B cell (primary cell): ENCODE data around the gene ZFYVE9. TPM values are rescaled to one million over a fixed set of nuclear protein-coding genes. Genes with fewer than 3 reads are reported as not detected.

Experiments used
- ATAC-seq: fragments of 200-7000 bp; cut with Tn5 transposase; one replicate; pipeline ENCODE4 v1.10.0; 2021; ENCODE audit warnings: low read depth, mild to moderate bottlenecking, moderate number of reproducible peaks, moderate library complexity
- CTCF ChIA-PET: fragments of 350-600 bp; sonication (Branson Sonifier 250); formaldehyde crosslinking; loops from one replicate; lab custom pipeline; 2021; ENCODE audit warnings: antibody characterized with exemption, inconsistent platforms; lab: Charles Lee
- POLR2A ChIA-PET: fragments of 350-600 bp; sonication (Branson Sonifier 250); formaldehyde crosslinking; loops from one replicate; lab custom pipeline; 2021; ENCODE audit warnings: antibody characterized with exemption; lab: Charles Lee
- DNase-seq: peaks from one replicate; pipeline ENCODE4 v3.0.0; 2013
- H2AFZ ChIP-seq: 2 replicates; pipeline ENCODE4 v1.6.1; 2012; ENCODE audit warnings: mild to moderate bottlenecking, low read depth, low read length; ENCODE audit not compliant: insufficient read depth, poor library complexity, severe bottlenecking
- H3K27ac ChIP-seq, 2 donors: 1 replicate in 1 of 2; 2 replicates in 1 of 2; pipeline ENCODE4 v1.5.1; 2012 to 2013; ENCODE audit warnings: low read length in 2 of 2, mild to moderate bottlenecking in 2 of 2, moderate library complexity in 1 of 2
- H3K27me3 ChIP-seq, 4 experiments: fragments of 200-600 bp in 1 of 4; sonication (generic) in 1 of 4; replicated peaks in 1 of 4; 1 replicate in 2 of 4; 2 replicates in 2 of 4; pipeline versions ENCODE4 v1.6.1 to v1.7.0; 2013 to 2016; ENCODE audit warnings: low read length in 3 of 4, mild to moderate bottlenecking in 2 of 4, mixed read lengths in 1 of 4, moderate library complexity in 1 of 4; ENCODE audit not compliant: insufficient read depth in 4 of 4, control insufficient read depth in 3 of 4; ENCODE audit errors: control extremely low read depth in 1 of 4
- H3K36me3 ChIP-seq, 2 experiments: replicated peaks in 1 of 2; 1 replicate in 1 of 2; 2 replicates in 1 of 2; pipeline versions ENCODE4 v1.6.1 to v1.7.1; 2013; ENCODE audit warnings: low read length in 1 of 2; ENCODE audit not compliant: insufficient read depth in 2 of 2, control insufficient read depth in 1 of 2; ENCODE audit errors: control extremely low read depth in 1 of 2, extremely low read depth in 1 of 2
- H3K4me1 ChIP-seq, 2 donors: fragments of 200-600 bp in 1 of 2; sonication (generic) in 1 of 2; 1 replicate in 1 of 2; 2 replicates in 1 of 2; pipeline versions ENCODE4 v1.5.1 to v1.6.1; 2013 to 2017; ENCODE audit warnings: low read length in 2 of 2; ENCODE audit not compliant: control insufficient read depth in 2 of 2, insufficient read depth in 2 of 2
- H3K4me2 ChIP-seq: replicated peaks from 2 replicates; pipeline ENCODE3; 2012; ENCODE audit warnings: mild to moderate bottlenecking, low read depth, low read length; ENCODE audit not compliant: poor library complexity, severe bottlenecking
- H3K4me3 ChIP-seq, 5 experiments: fragments of 200-600 bp in 1 of 5; sonication (generic) in 1 of 5; 1 replicate in 3 of 5; 2 replicates in 2 of 5; pipeline versions ENCODE4 v1.5.1 to v1.7.0; 2011 to 2016; ENCODE audit warnings: low read length in 4 of 5, mild to moderate bottlenecking in 4 of 5, low read depth in 2 of 5, control low read depth in 1 of 5, moderate library complexity in 1 of 5; ENCODE audit not compliant: insufficient read depth in 1 of 5; ENCODE audit errors: control extremely low read depth in 1 of 5, extremely low read depth in 1 of 5
- H3K79me2 ChIP-seq: fragments of 200-600 bp; sonication (generic); one replicate; pipeline ENCODE4 v1.6.0; 2016; ENCODE audit warnings: low read length; ENCODE audit not compliant: control insufficient read depth, insufficient read depth
- H3K9ac ChIP-seq: fragments of 200-600 bp; sonication (generic); 2 replicates; pipeline ENCODE4 v1.6.1; 2017; ENCODE audit warnings: mild to moderate bottlenecking, low read length, moderate library complexity
- H3K9me3 ChIP-seq, 3 donors: one replicate each; pipeline versions ENCODE4 v1.6.1 to v1.7.1; 2013; ENCODE audit warnings: low read length in 2 of 3; ENCODE audit not compliant: control insufficient read depth in 2 of 3, insufficient read depth in 1 of 3; ENCODE audit errors: control extremely low read depth in 1 of 3
- H4K20me1 ChIP-seq: 2 replicates; pipeline ENCODE4 v1.6.0; 2012; ENCODE audit warnings: mild to moderate bottlenecking, low read length; ENCODE audit not compliant: insufficient read depth, control insufficient read depth, poor library complexity, severe bottlenecking
- H3K27ac Mint-ChIP-seq: one replicate; pipeline ENCODE4 v1.8.0; 2021; ENCODE audit warnings: mixed read lengths
- H3K27me3 Mint-ChIP-seq: one replicate; pipeline ENCODE4 v1.8.0; 2021; ENCODE audit warnings: mixed read lengths
- H3K4me1 Mint-ChIP-seq: one replicate; pipeline ENCODE4 v1.8.0; 2021; ENCODE audit warnings: mixed read lengths
- H3K4me3 Mint-ChIP-seq: one replicate; pipeline ENCODE4 v1.8.0; 2021; ENCODE audit warnings: mixed read lengths
- H3K9me3 Mint-ChIP-seq: one replicate; pipeline ENCODE4 v1.8.0; 2022; ENCODE audit warnings: mixed read lengths; ENCODE audit not compliant: insufficient read depth
- CTCF ChIP-seq: fragments of 200-600 bp; IDR thresholded peaks from one replicate; pipeline ENCODE4 v1.8.0; 2022; ENCODE audit warnings: antibody characterized with exemption, mild to moderate bottlenecking
- EZH2 ChIP-seq: IDR thresholded peaks from 2 replicates; pipeline ENCODE4 v1.6.1; 2012; ENCODE audit warnings: borderline replicate concordance, low read depth, mild to moderate bottlenecking, moderate library complexity, low read length; ENCODE audit not compliant: insufficient read depth, poor library complexity, severe bottlenecking
- WGBS: methylation state at CpG from one replicate; pipeline ENCODE4 v1.1.5; 2013; ENCODE audit warnings: missing lambda C conversion rate; ENCODE audit not compliant: insufficient coverage; 5-methylcytosine and 5-hydroxymethylcytosine counted together
- intact Hi-C: fragments of 100-400 bp; cut with micrococcal nuclease; formaldehyde crosslinking; loops from one replicate; pipeline ENCODE4 v1.10.0; 2022
- polyA plus RNA-seq: library from polyadenylated mRNA; depleted of rRNA; stranded (reverse); fragments of >200 nt; gene quantifications from 2 replicates; pipeline ENCODE4 v1.2.3, GENCODE V29; 2012
- total RNA-seq, 2 donors: library from RNA; stranded (reverse); fragments of 120-200 nt in 1 of 2; gene quantifications; 1 replicate in 1 of 2; 2 replicates in 1 of 2; pipeline versions ENCODE4 v1.2.3 to v1.2.4, GENCODE V29; 2013 to 2022

ZFYVE9 gene
- total and polyA plus RNA-seq, 2 donors (not counting 1 experiment from before 2014, with no cell fraction given): 0.16 to 3.3 TPM

- Histone ChIP-seq H3K9ac (no peak overlapping the region), H3K79me2 (no peaks in the 10 kb centered on the region), H2AFZ (no peak overlapping the region), H3K27ac (no peak overlapping the region), H4K20me1 (no peaks in the 10 kb centered on the region), H3K36me3 (no peaks in the 10 kb centered on the region), H3K27me3 (no peaks in the 10 kb centered on the region), H3K4me3 (no peak overlapping the region), H3K4me2 (no peak overlapping the region), H3K9me3 (no peaks in the 10 kb centered on the region), H3K4me1 (no peaks in the 10 kb centered on the region)
- Mint-ChIP-seq H3K27ac (no peak overlapping the region), H3K4me1 (no peaks in the 10 kb centered on the region), H3K4me3 (no peak overlapping the region), H3K27me3 (peaks cover 3% of the 10 kb centered on the region), H3K9me3 (no peaks in the 10 kb centered on the region)
- TF ChIP-seq CTCF: no peak
- TF ChIP-seq EZH2: no peak
- ChIA-PET CTCF (no interaction called here), POLR2A (no interaction called here)
- WGBS: 96% methylated on average over 11 of the region's 11 CpGs
- intact Hi-C loops: no loop called here
- ATAC-seq: no peak
- no peak for DNase-seq
Observed at GRCh38 chr1:52306227-52307006, 164.5 kb downstream of the ZFYVE9 start.

GRCh38 chr1:52321061-52321460, 179.2 kb downstream of the ZFYVE9 start:
- CTCF ChIA-PET: no interaction called here
- 100% methylated on average over 2 of the region's 2 CpGs for WGBS

More at GRCh38 chr1:52321061-52321460, 179.2 kb downstream of the ZFYVE9 start:
- no peak overlapping the region for H3K4me2 ChIP-seq
- no peak overlapping the region for H3K9ac ChIP-seq
- TF ChIP-seq CTCF: no peak
- TF ChIP-seq EZH2: no peak
- H3K9me3 ChIP-seq: no peaks in the 10 kb centered on the region
- H3K27me3 ChIP-seq: no peaks in the 10 kb centered on the region
- H2AFZ ChIP-seq: no peak overlapping the region
- no peak overlapping the region for H3K4me3 Mint-ChIP-seq
- H3K4me1 ChIP-seq: no peaks in the 10 kb centered on the region
- H3K27me3 Mint-ChIP-seq: peaks cover 4% of the 10 kb centered on the region
- POLR2A ChIA-PET: interaction anchor here (0.6 kb wide), 1 partner anchor 15 kb away, joined by 11 read pairs; no protein-coding TSS in a partner anchor
- no peaks in the 10 kb centered on the region for H3K9me3 Mint-ChIP-seq
- H3K4me1 Mint-ChIP-seq: no peaks in the 10 kb centered on the region
- no peaks in the 10 kb centered on the region for H3K36me3 ChIP-seq
- DNase-seq (no peak), ATAC-seq (no peak)
- no peaks in the 10 kb centered on the region for H3K79me2 ChIP-seq
- H4K20me1 ChIP-seq: no peaks in the 10 kb centered on the region
- H3K27ac Mint-ChIP-seq: no peak overlapping the region
- H3K4me3 ChIP-seq: no peak overlapping the region
- intact Hi-C loops: no loop called here
- no peak overlapping the region for H3K27ac ChIP-seq
